H9 (cell line): ENCODE measurements around the gene RPE65. TPM values are rescaled to one million over a fixed set of nuclear protein-coding genes. Genes with fewer than 3 reads are reported as not detected.

Experiments used
- DNase-seq: peaks from one replicate; pipeline ENCODE4 v3.0.0-alpha.2; 2017
- H2AFZ ChIP-seq: one replicate; pipeline ENCODE4 v1.6.1; 2013; ENCODE audit warnings: mild to moderate bottlenecking, low read length, control low read depth, moderate library complexity
- H2AK5ac ChIP-seq: 2 replicates; pipeline ENCODE4 v1.6.1; 2013; ENCODE audit warnings: low read length, control low read depth, mixed read lengths; ENCODE audit not compliant: insufficient read length
- H2BK120ac ChIP-seq: one replicate; pipeline ENCODE4 v1.6.1; 2013; ENCODE audit warnings: low read depth, mild to moderate bottlenecking, low read length, control low read depth, inconsistent platforms; ENCODE audit not compliant: poor library complexity, severe bottlenecking
- H2BK12ac ChIP-seq: 2 replicates; pipeline ENCODE4 v1.6.1; 2013; ENCODE audit warnings: low read length, control low read depth, mixed read lengths, low read depth; ENCODE audit not compliant: insufficient read length
- H2BK15ac ChIP-seq: 2 replicates; pipeline ENCODE4 v1.6.1; 2013; ENCODE audit warnings: low read depth, low read length, control low read depth
- H2BK20ac ChIP-seq: one replicate; pipeline ENCODE4 v1.6.1; 2013; ENCODE audit warnings: low read depth, mild to moderate bottlenecking, low read length, control low read depth, inconsistent platforms; ENCODE audit not compliant: poor library complexity, severe bottlenecking
- H2BK5ac ChIP-seq: 2 replicates; pipeline ENCODE4 v1.6.1; 2013; ENCODE audit warnings: low read length, control low read depth, mixed read lengths; ENCODE audit not compliant: insufficient read length
- H3K14ac ChIP-seq: 2 replicates; pipeline ENCODE4 v1.6.1; 2013; ENCODE audit warnings: low read length, control low read depth; ENCODE audit not compliant: insufficient read depth
- H3K18ac ChIP-seq: 2 replicates; pipeline ENCODE4 v1.6.1; 2013; ENCODE audit warnings: low read depth, mild to moderate bottlenecking, mixed read lengths, low read length, control low read depth; ENCODE audit not compliant: insufficient read length
- H3K23ac ChIP-seq: 2 replicates; pipeline ENCODE4 v1.6.1; 2013; ENCODE audit warnings: low read length, control low read depth, mixed read lengths, low read depth; ENCODE audit not compliant: insufficient read length
- H3K23me2 ChIP-seq: 2 replicates; pipeline ENCODE4 v1.6.1; 2013; ENCODE audit warnings: low read depth, mild to moderate bottlenecking, mixed read lengths, low read length, control low read depth; ENCODE audit not compliant: insufficient read length, poor library complexity, severe bottlenecking
- H3K27ac ChIP-seq: 2 replicates; pipeline ENCODE4 v1.5.1; 2013; ENCODE audit warnings: low read length, control low read depth, mixed read lengths, low read depth; ENCODE audit not compliant: insufficient read length
- H3K27me3 ChIP-seq: 2 replicates; pipeline ENCODE4 v1.6.1; 2013; ENCODE audit warnings: low read length, control low read depth, inconsistent platforms; ENCODE audit not compliant: insufficient read depth
- H3K4ac ChIP-seq: 2 replicates; pipeline ENCODE4 v1.6.1; 2013; ENCODE audit warnings: low read depth, mild to moderate bottlenecking, control low read depth, inconsistent platforms, low read length, moderate library complexity
- H3K4me1 ChIP-seq: 2 replicates; pipeline ENCODE4 v1.6.1; 2013; ENCODE audit warnings: low read length, control low read depth, inconsistent platforms; ENCODE audit not compliant: insufficient read depth
- H3K4me2 ChIP-seq: 2 replicates; pipeline ENCODE4 v1.6.1; 2013; ENCODE audit warnings: low read length, control low read depth, mixed read lengths; ENCODE audit not compliant: insufficient read length, insufficient read depth
- H3K56ac ChIP-seq: 2 replicates; pipeline ENCODE4 v1.6.1; 2013; ENCODE audit warnings: low read depth, mild to moderate bottlenecking, mixed read lengths, low read length, control low read depth; ENCODE audit not compliant: insufficient read length
- H3K79me1 ChIP-seq: 2 replicates; pipeline ENCODE4 v1.6.1; 2013; ENCODE audit warnings: low read depth, mild to moderate bottlenecking, moderate library complexity, low read length, control low read depth, inconsistent platforms; ENCODE audit not compliant: insufficient read depth, poor library complexity, severe bottlenecking
- H3K79me2 ChIP-seq: 2 replicates; pipeline ENCODE4 v1.6.1; 2013; ENCODE audit warnings: low read length, control low read depth, inconsistent platforms; ENCODE audit not compliant: insufficient read depth
- H3K9ac ChIP-seq: 2 replicates; pipeline ENCODE4 v1.6.1; 2013; ENCODE audit warnings: low read length, control low read depth, mixed read lengths; ENCODE audit not compliant: insufficient read length; ENCODE audit errors: extremely low read depth
- H3K9me3 ChIP-seq: one replicate; pipeline ENCODE4 v1.6.1; 2013; ENCODE audit warnings: low read depth, low read length, inconsistent platforms; ENCODE audit not compliant: control insufficient read depth
- H3T11ph ChIP-seq: one replicate; pipeline ENCODE4 v1.6.1; 2013; ENCODE audit warnings: mild to moderate bottlenecking, low read length, control low read depth, inconsistent platforms
- H4K20me1 ChIP-seq: one replicate; pipeline ENCODE4 v1.6.1; 2013; ENCODE audit not compliant: control insufficient read depth, insufficient read length, insufficient read depth
- H4K5ac ChIP-seq: 2 replicates; pipeline ENCODE4 v1.6.1; 2013; ENCODE audit warnings: low read depth, mild to moderate bottlenecking, mixed read lengths, low read length, control low read depth; ENCODE audit not compliant: insufficient read length
- H4K8ac ChIP-seq: replicated peaks from 2 replicates; pipeline ENCODE4 v1.6.1; 2013; ENCODE audit warnings: low read length, control low read depth, mixed read lengths, low read depth; ENCODE audit not compliant: insufficient read length
- H4K91ac ChIP-seq: 2 replicates; pipeline ENCODE4 v1.6.1; 2013; ENCODE audit warnings: low read depth, mild to moderate bottlenecking, moderate library complexity, mixed read lengths, low read length, control low read depth; ENCODE audit not compliant: insufficient read length
- H3K27ac Mint-ChIP-seq, 3 experiments: 2 replicates in 2 of 3; 3 replicates in 1 of 3; pipeline ENCODE4 v1.8.0; 2020 to 2021; ENCODE audit warnings: mixed read lengths in 3 of 3, mild to moderate bottlenecking in 1 of 3, moderate library complexity in 1 of 3
- H3K27me3 Mint-ChIP-seq: 2 replicates; pipeline ENCODE4 v1.8.0; 2021; ENCODE audit warnings: low read depth, mild to moderate bottlenecking, moderate library complexity, mixed read lengths
- H3K36me3 Mint-ChIP-seq, 3 experiments: 2 replicates in 2 of 3; 3 replicates in 1 of 3; pipeline ENCODE4 v1.8.0; 2020 to 2021; ENCODE audit warnings: low read depth in 3 of 3, mixed read lengths in 3 of 3; ENCODE audit not compliant: insufficient read depth in 1 of 3
- H3K4me1 Mint-ChIP-seq, 2 experiments: 2 replicates each; pipeline ENCODE4 v1.8.0; 2020; ENCODE audit warnings: mixed read lengths in 2 of 2
- H3K4me3 Mint-ChIP-seq, 2 experiments: 2 replicates in 1 of 2; 3 replicates in 1 of 2; pipeline ENCODE4 v1.8.0; 2020 to 2021; ENCODE audit warnings: mild to moderate bottlenecking in 2 of 2, mixed read lengths in 2 of 2, moderate library complexity in 1 of 2
- H3K9me3 Mint-ChIP-seq, 2 experiments: 2 replicates in 1 of 2; 3 replicates in 1 of 2; pipeline ENCODE4 v1.8.0; 2020; ENCODE audit warnings: mild to moderate bottlenecking in 2 of 2, mixed read lengths in 2 of 2, moderate library complexity in 1 of 2
- CTCF ChIP-seq: fragments of 200-600 bp; sonication (generic); conservative IDR thresholded peaks from 3 replicates; pipeline ENCODE4 v1.8.0; 2021; ENCODE audit warnings: antibody characterized with exemption, mild to moderate bottlenecking
- WGBS: extraction: QIAGEN DNeasy Blood & Tissue Kit; methylation state at CpG from one replicate; pipeline ENCODE4 v1.1.7; 2013; ENCODE audit warnings: missing lambda C conversion rate, low lambda C conversion rate, mixed read lengths; ENCODE audit not compliant: insufficient read length; ENCODE audit errors: extremely low coverage; 5-methylcytosine and 5-hydroxymethylcytosine counted together
- total RNA-seq: library from RNA; stranded (reverse); gene quantifications from 2 replicates; pipeline ENCODE4 v1.2.1, GENCODE V29; 2021

The RPE65 gene
- total RNA-seq, 1 experiment from 2014 or later, result not detected

DNA sequence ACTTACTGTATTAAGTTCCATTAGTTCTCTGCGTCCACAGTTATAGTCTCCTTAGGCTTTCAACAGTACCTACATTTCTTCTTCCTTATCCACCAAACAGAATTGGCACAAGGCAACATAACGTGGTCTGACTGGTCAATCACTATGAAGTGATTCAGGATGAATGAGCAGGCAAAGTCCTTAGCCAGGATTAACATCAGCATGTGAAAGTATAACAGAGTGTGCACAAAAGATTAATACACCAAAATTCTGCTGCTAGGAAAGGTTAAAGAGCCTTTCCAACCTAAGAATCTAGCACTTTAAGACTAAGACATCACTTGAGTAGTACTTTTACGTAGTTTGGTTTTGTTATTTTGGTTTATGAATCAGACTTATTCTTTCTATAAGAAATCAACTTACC, 31.3 kb upstream of the RPE65 start:
- Histone ChIP-seq H3K79me2 (no peaks in the 10 kb centered on the region), H4K20me1 (no peaks in the 10 kb centered on the region), H2AK5ac (no peak overlapping the region), H3K4me1 (no peaks in the 10 kb centered on the region), H4K8ac (no peak overlapping the region), H3K18ac (no peak overlapping the region), H2AFZ (no peak overlapping the region), H2BK5ac (no peak overlapping the region), H3K9ac (no peak overlapping the region), H3T11ph (no peak overlapping the region), H3K4ac (no peak overlapping the region), H2BK20ac (no peak overlapping the region), H2BK120ac (no peak overlapping the region), H3K27ac (no peak overlapping the region), H3K23me2 (no peaks in the 10 kb centered on the region), H4K5ac (no peak overlapping the region), H3K9me3 (no peaks in the 10 kb centered on the region), H3K27me3 (no peaks in the 10 kb centered on the region), H3K23ac (no peak overlapping the region), H3K4me2 (no peak overlapping the region), H3K56ac (no peak overlapping the region), H3K79me1 (no peaks in the 10 kb centered on the region), H3K14ac (no peak overlapping the region), H2BK12ac (no peak overlapping the region), H4K91ac (no peak overlapping the region), H2BK15ac (no peak overlapping the region)
- peaks cover 10% of the 10 kb centered on the region in 2 experiments; a peak in 3 of 4 replicates for H3K4me1 Mint-ChIP-seq
- no peak for TF ChIP-seq CTCF
- H3K36me3 Mint-ChIP-seq, result peaks cover 42 to 80% (median 68%) of the 10 kb centered on the region in 3 experiments; a peak in 6 of 7 replicates
- DNase-seq, result no peak
- no peaks in the 10 kb centered on the region for H3K27me3 Mint-ChIP-seq
- no peak overlapping the region for H3K4me3 Mint-ChIP-seq
- no CpG with 5 or more reads among the region's 3 CpGs for WGBS
- H3K27ac Mint-ChIP-seq, result no peak overlapping the region; a peak in 2 of 7 replicates
- H3K9me3 Mint-ChIP-seq, result no peaks in the 10 kb centered on the region
